Keratinocyte (primary cell): ENCODE measurements around the gene PAX3. TPM values are rescaled to one million over a fixed set of nuclear protein-coding genes. Genes with fewer than 3 reads are reported as not detected.

Experiments
- DNase-seq: peaks from one replicate; pipeline ENCODE4 v3.0.0-alpha.2; 2011; ENCODE audit warnings: low read depth, missing footprints, low spot score
- FAIRE-seq: peaks from 2 replicates; lab custom pipeline; 2011; peaks lifted over from hg19 to GRCh38; lab: Jason Lieb, UNC
- H2AFZ ChIP-seq: 2 replicates; pipeline ENCODE4 v1.6.0; 2012; ENCODE audit warnings: low read length, control low read depth, inconsistent platforms; ENCODE audit not compliant: control insufficient read depth
- H3K27ac ChIP-seq: 2 replicates; pipeline ENCODE4 v1.5.1; 2011; ENCODE audit warnings: low read length; ENCODE audit not compliant: control insufficient read depth, insufficient read depth
- H3K27me3 ChIP-seq: 3 replicates; pipeline ENCODE4 v1.6.0; 2011; ENCODE audit warnings: low read length; ENCODE audit not compliant: control insufficient read depth, insufficient read depth; ENCODE audit errors: extremely low read depth
- H3K36me3 ChIP-seq, 2 experiments: 2 replicates in 1 of 2; 3 replicates in 1 of 2; pipeline ENCODE4 v1.5.1; 2011; ENCODE audit warnings: low read length in 2 of 2, mild to moderate bottlenecking in 1 of 2; ENCODE audit not compliant: control insufficient read depth in 2 of 2, insufficient read depth in 2 of 2; ENCODE audit errors: extremely low read depth in 1 of 2
- H3K4me1 ChIP-seq: 3 replicates; pipeline ENCODE4 v1.5.1; 2011; ENCODE audit warnings: low read length; ENCODE audit not compliant: control insufficient read depth, insufficient read depth; ENCODE audit errors: extremely low read depth
- H3K4me2 ChIP-seq: 3 replicates; pipeline ENCODE4 v1.6.0; 2011; ENCODE audit warnings: low read depth, low read length; ENCODE audit not compliant: control insufficient read depth, insufficient read depth; ENCODE audit errors: extremely low read depth
- H3K4me3 ChIP-seq, 3 experiments: fragments of 200-600 bp in 1 of 3; sonication (generic) in 1 of 3; 2 replicates in 2 of 3; 3 replicates in 1 of 3; pipeline ENCODE4 v1.5.1; 2011 to 2016; ENCODE audit warnings: low read length in 3 of 3, mild to moderate bottlenecking in 3 of 3, control low read depth in 2 of 3, inconsistent platforms in 1 of 3, low read depth in 1 of 3, mixed read lengths in 1 of 3, mixed run types in 1 of 3, moderate library complexity in 1 of 3; ENCODE audit not compliant: control insufficient read depth in 2 of 3, insufficient read depth in 2 of 3; ENCODE audit errors: extremely low read depth in 1 of 3
- H3K79me2 ChIP-seq: 2 replicates; pipeline ENCODE4 v1.6.0; 2012; ENCODE audit warnings: low read length; ENCODE audit not compliant: control insufficient read depth, insufficient read depth
- H3K9ac ChIP-seq: 3 replicates; pipeline ENCODE4 v1.6.0; 2011; ENCODE audit warnings: low read length; ENCODE audit not compliant: control insufficient read depth, insufficient read depth; ENCODE audit errors: extremely low read depth
- H3K9me1 ChIP-seq: 3 replicates; pipeline ENCODE4 v1.6.0; 2011; ENCODE audit warnings: low read length; ENCODE audit not compliant: control insufficient read depth, insufficient read depth; ENCODE audit errors: extremely low read depth
- H3K9me3 ChIP-seq: 2 replicates; pipeline ENCODE4 v1.5.1; 2012; ENCODE audit warnings: low read depth, low read length; ENCODE audit not compliant: control insufficient read depth
- H4K20me1 ChIP-seq: 3 replicates; pipeline ENCODE4 v1.6.0; 2011; ENCODE audit warnings: low read length; ENCODE audit not compliant: control insufficient read depth, insufficient read depth; ENCODE audit errors: extremely low read depth
- EZH2 ChIP-seq: IDR thresholded peaks from one replicate; pipeline ENCODE4 v1.6.1; 2012; ENCODE audit warnings: inconsistent platforms, mild to moderate bottlenecking, low read length, moderate library complexity
- dilution Hi-C: fragments of 300-500 bp; cut with MboI; formaldehyde crosslinking; loops from one replicate; pipeline ENCODE4 v1.7.0; 2020; ENCODE audit warnings: low sequenced_read_pairs; ENCODE audit not compliant: extremely low pct_ligation_motif_present
- polyA plus RNA-seq, 5 experiments: library from polyadenylated mRNA; depleted of rRNA in 3 of 5; stranded (reverse) in 3 of 5; stranded (forward) in 1 of 5; unstranded in 1 of 5; fragments of >200 nt; gene quantifications; 1 replicate in 1 of 5; 2 replicates in 3 of 5; 3 replicates in 1 of 5; pipeline versions ENCODE4 v1.2.1 to v1.2.3, GENCODE V29; 2011 to 2012; ENCODE audit warnings: missing spikeins in 2 of 5, low read depth in 1 of 5, low replicate concordance in 1 of 5
- TF ChIP-seq, protein P1 (sequence below), 3 experiments: IDR thresholded peaks in 1 of 3; conservative IDR thresholded peaks in 1 of 3; optimal IDR thresholded peaks in 1 of 3; 2 replicates in 2 of 3; 3 replicates in 1 of 3; pipeline versions ENCODE3 to v1.5.1; 2011; ENCODE audit warnings: low read length in 3 of 3, mild to moderate bottlenecking in 3 of 3, moderate library complexity in 2 of 3, control low read depth in 1 of 3, inconsistent platforms in 1 of 3; ENCODE audit not compliant: insufficient read depth in 2 of 3; ENCODE audit errors: extremely low read depth in 1 of 3

Gene PAX3
- polyA plus RNA-seq, 1 donor (not counting 4 experiments of a cell fraction or from before 2014, with no cell fraction given) = not detected

DNA sequence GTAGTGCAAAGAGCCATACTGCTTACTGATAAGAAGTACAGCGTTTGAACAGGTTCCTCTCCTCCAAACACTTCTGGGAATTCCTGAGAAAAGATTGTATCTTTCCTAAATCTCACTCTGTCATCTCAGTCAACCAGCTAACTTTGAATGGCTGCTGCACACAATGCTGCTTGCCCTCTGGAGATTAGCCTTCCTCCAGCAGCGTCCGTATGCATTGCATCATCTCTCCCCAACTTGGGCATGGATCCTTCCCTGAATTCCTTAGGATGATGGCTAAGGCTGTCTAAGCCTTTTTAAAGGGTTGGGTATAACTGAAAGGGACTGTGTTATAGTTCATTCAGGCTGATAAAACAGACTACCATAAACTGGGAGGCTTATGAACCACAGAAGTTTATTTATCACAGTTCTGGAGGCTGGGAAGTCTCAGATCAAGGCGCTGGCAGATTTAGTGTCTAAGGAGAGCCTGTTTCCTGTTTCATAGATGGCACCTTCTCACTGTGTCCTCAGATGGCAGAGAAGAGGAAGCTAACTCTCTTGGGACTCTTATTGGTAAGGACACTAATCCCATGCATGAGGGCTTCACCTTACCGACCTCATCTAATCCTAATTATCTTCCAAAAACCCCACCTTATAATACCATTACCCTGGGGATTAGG, 105.3 kb downstream of the PAX3 start:
- Histone ChIP-seq H3K9ac (no peak overlapping the region), H3K4me3 (no peak overlapping the region), H3K4me2 (no peak overlapping the region), H3K9me1 (no peaks in the 10 kb centered on the region), H3K79me2 (no peaks in the 10 kb centered on the region), H2AFZ (no peak overlapping the region), H3K27me3 (peaks cover 3% of the 10 kb centered on the region), H3K36me3 (no peaks in the 10 kb centered on the region), H4K20me1 (no peaks in the 10 kb centered on the region), H3K9me3 (no peaks in the 10 kb centered on the region), H3K27ac (no peak overlapping the region), H3K4me1 (no peaks in the 10 kb centered on the region)
- FAIRE-seq (no peak), DNase-seq (no peak)
- dilution Hi-C loops = no loop called here
- no peak for TF ChIP-seq EZH2
- TF ChIP-seq, protein P1, sequence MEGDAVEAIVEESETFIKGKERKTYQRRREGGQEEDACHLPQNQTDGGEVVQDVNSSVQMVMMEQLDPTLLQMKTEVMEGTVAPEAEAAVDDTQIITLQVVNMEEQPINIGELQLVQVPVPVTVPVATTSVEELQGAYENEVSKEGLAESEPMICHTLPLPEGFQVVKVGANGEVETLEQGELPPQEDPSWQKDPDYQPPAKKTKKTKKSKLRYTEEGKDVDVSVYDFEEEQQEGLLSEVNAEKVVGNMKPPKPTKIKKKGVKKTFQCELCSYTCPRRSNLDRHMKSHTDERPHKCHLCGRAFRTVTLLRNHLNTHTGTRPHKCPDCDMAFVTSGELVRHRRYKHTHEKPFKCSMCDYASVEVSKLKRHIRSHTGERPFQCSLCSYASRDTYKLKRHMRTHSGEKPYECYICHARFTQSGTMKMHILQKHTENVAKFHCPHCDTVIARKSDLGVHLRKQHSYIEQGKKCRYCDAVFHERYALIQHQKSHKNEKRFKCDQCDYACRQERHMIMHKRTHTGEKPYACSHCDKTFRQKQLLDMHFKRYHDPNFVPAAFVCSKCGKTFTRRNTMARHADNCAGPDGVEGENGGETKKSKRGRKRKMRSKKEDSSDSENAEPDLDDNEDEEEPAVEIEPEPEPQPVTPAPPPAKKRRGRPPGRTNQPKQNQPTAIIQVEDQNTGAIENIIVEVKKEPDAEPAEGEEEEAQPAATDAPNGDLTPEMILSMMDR (optimal IDR thresholded peaks at IDR 0.05 in 1 of 3, IDR thresholded peaks at IDR 0.05 in 1 of 3, conservative IDR thresholded peaks at IDR 0.05 in 1 of 3; ENCODE audit: extremely low read depth in 1 of 3, insufficient read depth in 2 of 3, low read length in 3 of 3) = no peak

DNA sequence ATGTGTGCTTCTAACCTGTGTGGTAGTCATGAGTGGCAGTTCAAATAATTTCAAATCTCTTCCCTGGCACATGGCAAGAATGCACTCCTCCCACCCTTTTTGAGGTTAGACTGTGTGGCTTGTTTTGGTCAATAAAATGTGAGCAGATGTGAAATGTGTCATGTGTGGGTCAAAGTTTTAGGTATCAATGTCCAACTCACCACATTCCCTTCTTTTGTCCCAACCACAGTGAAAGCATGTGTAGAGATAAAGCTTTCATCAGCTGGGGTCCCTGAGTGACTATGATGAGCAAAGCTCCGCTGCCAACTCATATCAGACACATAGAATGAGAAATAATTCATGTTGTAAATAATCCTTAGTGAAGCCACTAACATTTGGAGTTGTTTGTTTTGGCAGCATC, 118.2 kb downstream of the PAX3 start:
- no peak for TF ChIP-seq EZH2
- TF ChIP-seq, protein P1 (optimal IDR thresholded peaks at IDR 0.05 in 1 of 3, IDR thresholded peaks at IDR 0.05 in 1 of 3, conservative IDR thresholded peaks at IDR 0.05 in 1 of 3; ENCODE audit: extremely low read depth in 1 of 3, insufficient read depth in 2 of 3, low read length in 3 of 3) = no peak
- no peaks in the 10 kb centered on the region for H4K20me1 ChIP-seq
- FAIRE-seq (no peak), DNase-seq (no peak)
- no peaks in the 10 kb centered on the region for H3K4me1 ChIP-seq
- dilution Hi-C loops = no loop called here
- no peak overlapping the region for H3K27ac ChIP-seq
- H2AFZ ChIP-seq = no peak overlapping the region
- no peaks in the 10 kb centered on the region for H3K36me3 ChIP-seq
- H3K27me3 ChIP-seq = no peaks in the 10 kb centered on the region
- no peak overlapping the region for H3K9ac ChIP-seq
- no peak overlapping the region for H3K4me2 ChIP-seq
- no peaks in the 10 kb centered on the region for H3K79me2 ChIP-seq
- H3K4me3 ChIP-seq = no peak overlapping the region
- no peaks in the 10 kb centered on the region for H3K9me3 ChIP-seq
- no peaks in the 10 kb centered on the region for H3K9me1 ChIP-seq
